ENCODE data around the gene GSTA4.

The GSTA4 gene

GRCh38 chr6:53005663-53006250 lies 10.7 kb upstream of the GSTA4 start:
- CTCF ChIA-PET = interaction anchor here (1.5 kb wide), 1 partner anchor 12 kb away, joined by 3 read pairs; no protein-coding TSS in a partner anchor
- no peak for TF ChIP-seq SP1 (IDR thresholded peaks at IDR 0.05)
- no peak for TF ChIP-seq ELF4 (IDR thresholded peaks at IDR 0.05)
- TF ChIP-seq SUZ12 (IDR thresholded peaks at IDR 0.05) = no peak
- no peak for TF ChIP-seq LEF1 (IDR thresholded peaks at IDR 0.05; ENCODE audit: borderline replicate concordance)
- TF ChIP-seq CTBP1 (IDR thresholded peaks at IDR 0.05; ENCODE audit: borderline replicate concordance) = no peak
- no peak for TF ChIP-seq ZNF384 (IDR thresholded peaks at IDR 0.05)

GRCh38 chr6:52999456-52999855 lies 4.4 kb upstream of the GSTA4 start:
- DNase-seq (ENCODE audit: extremely low spot score) = no peak
- CTCF ChIA-PET = interaction anchor here (0.6 kb wide), 1 partner anchor 1481 kb away, joined by 4 read pairs; no protein-coding TSS in a partner anchor
- POLR2A ChIA-PET = interaction anchor here (0.9 kb wide), 1 partner anchor 66 kb away, joined by 3 read pairs; the partner anchor contains the start of gene FBXO9
- no peak for TF ChIP-seq CTBP1 (IDR thresholded peaks at IDR 0.05; ENCODE audit: borderline replicate concordance)
- no peak for TF ChIP-seq L3MBTL2 (conservative IDR thresholded peaks at IDR 0.05)
- no peak for TF ChIP-seq ARNT (IDR thresholded peaks at IDR 0.05)
- TF ChIP-seq ELF4 (IDR thresholded peaks at IDR 0.05) = no peak
- TF ChIP-seq ZNF384 (IDR thresholded peaks at IDR 0.05) = no peak
- TF ChIP-seq SP1 (IDR thresholded peaks at IDR 0.05) = no peak
- TF ChIP-seq BHLHE40 (IDR thresholded peaks at IDR 0.05; ENCODE audit: borderline replicate concordance) = no peak
- no peak for TF ChIP-seq PKNOX1 (IDR thresholded peaks at IDR 0.05)
- TF ChIP-seq TARDBP (IDR thresholded peaks at IDR 0.05) = no peak
- TF ChIP-seq SUZ12 (IDR thresholded peaks at IDR 0.05) = no peak
- no peak for TF ChIP-seq NFRKB (IDR thresholded peaks at IDR 0.05)
- no peak for TF ChIP-seq FOXM1 (IDR thresholded peaks at IDR 0.05; ENCODE audit: borderline replicate concordance)
- no peak for TF ChIP-seq FOXK2 (IDR thresholded peaks at IDR 0.05)
- TF ChIP-seq HDGF (IDR thresholded peaks at IDR 0.05; ENCODE audit: borderline replicate concordance) = no peak
- TF ChIP-seq FOXA1 (IDR thresholded peaks at IDR 0.05) = no peak
- no peak for TF ChIP-seq LEF1 (IDR thresholded peaks at IDR 0.05; ENCODE audit: borderline replicate concordance)

More at GRCh38 chr6:53005663-53006250, 10.7 kb upstream of the GSTA4 start:
- DNase-seq (ENCODE audit: extremely low spot score) = no peak
- POLR2A ChIA-PET = no interaction called here

GRCh38 chr6:52998603-52999002 lies 3.5 kb upstream of the GSTA4 start:
- no peak for DNase-seq (ENCODE audit: extremely low spot score)
- TF ChIP-seq SUZ12 (IDR thresholded peaks at IDR 0.05) = no peak
- POLR2A ChIA-PET = no interaction called here
- CTCF ChIA-PET = interaction anchor here (0.7 kb wide), 1 partner anchor 57 kb away, joined by 3 read pairs; no protein-coding TSS in a partner anchor

GRCh38 chr6:52995913-52996645 lies 995 bp upstream of the GSTA4 start:
- DNase-seq (ENCODE audit: extremely low spot score) = peak; percentile 25
- POLR2A ChIA-PET = interaction anchor here (0.9 to 2.8 kb wide), 3 partner anchors 17 to 108 kb away, joined by 3 to 17 read pairs (median 3); partner anchors contain the start of gene FBXO9
- CTCF ChIA-PET = interaction anchor here (0.7 to 1.4 kb wide), 2 partner anchors 17 to 48 kb away, joined by 3 to 5 read pairs; no protein-coding TSS in a partner anchor
- TF ChIP-seq ZNF384 (IDR thresholded peaks at IDR 0.05) (no peak), L3MBTL2 (conservative IDR thresholded peaks at IDR 0.05) (peak; percentile 83), BHLHE40 (IDR thresholded peaks at IDR 0.05; ENCODE audit: borderline replicate concordance) (no peak), PKNOX1 (IDR thresholded peaks at IDR 0.05) (0 out of 2 replicates have a peak, but pooled peaks have one; percentile 20)

DNA sequence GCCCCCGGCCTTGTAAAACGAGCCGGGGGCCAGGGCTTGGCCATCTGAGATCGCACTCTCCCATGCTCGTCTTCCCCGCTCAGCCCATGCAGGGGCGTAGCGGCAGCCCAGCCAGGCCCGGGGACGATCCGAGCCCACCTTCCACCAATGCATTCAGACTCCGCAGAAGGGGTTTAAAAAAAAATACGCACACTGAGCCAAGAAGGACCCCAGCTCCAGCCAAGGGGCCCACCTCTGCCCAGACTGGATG lies 320 bp downstream of the GSTA4 start:
- TF ChIP-seq ELF4 (IDR thresholded peaks at IDR 0.05) (no peak), LEF1 (IDR thresholded peaks at IDR 0.05; ENCODE audit: borderline replicate concordance) (no peak), ARNT (IDR thresholded peaks at IDR 0.05) (no peak), SUZ12 (IDR thresholded peaks at IDR 0.05) (no peak)
- ChIA-PET POLR2A (interaction anchor here (1.0 to 2.8 kb wide), 9 partner anchors 11 to 633 kb away, joined by 3 to 17 read pairs (median 3); partner anchors contain the start of genes FBXO9 and PAQR8), CTCF (interaction anchor here (0.7 kb wide), 1 partner anchor 746 kb away, joined by 3 read pairs; no protein-coding TSS in a partner anchor)
- DNase-seq (ENCODE audit: extremely low spot score) = peak; percentile 33

- ChIA-PET POLR2A (interaction anchor here (0.8 to 2.8 kb wide), 10 partner anchors 8 to 632 kb away, joined by 3 to 17 read pairs (median 3); partner anchors contain the start of genes FBXO9 and PAQR8), CTCF (interaction anchor here (0.7 to 1.0 kb wide), 3 partner anchors 12 to 747 kb away, joined by 3 read pairs; no protein-coding TSS in a partner anchor)
- no peak for TF ChIP-seq ZNF384 (IDR thresholded peaks at IDR 0.05)
- DNase-seq (ENCODE audit: extremely low spot score) = peak; percentile 26
These were observed 849 bp downstream of the GSTA4 start for GRCh38 chr6:52994031-52994838.
